ENCODE results near the gene FAR1.
"Not testable (repeated sequence)": the region's sequence is repeated elsewhere in the genome, so short reads cannot be mapped to it uniquely, and the experiment has no call there.

The FAR1 gene

GRCh38 chr11:13705710-13706109, 37.2 kb downstream of the FAR1 start:
- DNase-seq (ENCODE audit: low read depth in 3 of 3): no peak

GRCh38 chr11:13713982-13714381, 45.5 kb downstream of the FAR1 start:
- DNase-seq (ENCODE audit: low read depth in 3 of 3): no peak

GRCh38 chr11:13717331-13717730, 48.9 kb downstream of the FAR1 start:
- no peak for DNase-seq (ENCODE audit: low read depth in 3 of 3)

GRCh38 chr11:13718394-13718793, 49.9 kb downstream of the FAR1 start:
- no peak for DNase-seq (ENCODE audit: low read depth in 3 of 3)

GRCh38 chr11:13720940-13721339, 52.5 kb downstream of the FAR1 start:
- DNase-seq (ENCODE audit: low read depth in 3 of 3): no peak

GRCh38 chr11:13721760-13722159, 53.3 kb downstream of the FAR1 start:
- no peak for DNase-seq (ENCODE audit: low read depth in 3 of 3)

- no peak for DNase-seq (ENCODE audit: low read depth in 3 of 3)
Observed at GRCh38 chr11:13726456-13726855, 58.0 kb downstream of the FAR1 start.

DNA sequence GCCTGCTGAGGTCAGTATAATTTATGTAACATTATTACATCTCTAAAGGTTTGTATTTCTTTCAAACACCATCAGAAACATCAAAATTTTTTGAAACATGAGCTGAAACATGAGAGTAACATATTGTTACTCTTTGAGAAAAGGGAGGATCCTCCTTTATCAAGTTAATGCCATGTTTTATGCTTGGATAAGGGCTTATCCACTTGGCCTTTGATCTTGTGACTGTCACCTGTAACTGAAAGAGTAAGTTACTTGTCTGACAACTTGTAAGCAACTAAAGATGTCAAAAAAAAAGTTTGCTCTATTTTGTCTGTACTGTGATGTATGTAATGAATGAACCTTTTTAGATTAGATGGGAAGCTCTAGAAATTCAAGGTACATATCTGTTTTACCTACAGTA, 59.6 kb downstream of the FAR1 start:
- DNase-seq (ENCODE audit: low read depth in 3 of 3): no peak

DNA sequence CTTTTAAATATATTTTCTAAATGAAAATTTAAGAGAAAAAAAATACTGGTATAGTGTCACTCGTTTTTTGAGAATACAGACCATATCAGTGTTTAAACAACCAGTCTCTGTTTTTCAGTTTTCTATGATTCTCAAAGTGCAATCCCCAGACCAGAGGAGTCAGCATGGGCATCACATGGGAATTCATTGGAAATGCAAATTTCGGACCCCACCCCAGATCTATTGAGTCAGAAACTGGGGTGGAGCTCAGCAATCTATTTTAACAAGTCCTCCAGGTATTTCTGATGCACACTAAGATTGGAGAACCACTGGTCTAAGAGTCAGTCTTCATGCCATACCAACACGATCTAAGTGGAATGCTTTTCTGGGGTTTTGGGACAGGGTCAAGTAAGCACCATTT, 66.1 kb downstream of the FAR1 start:
- DNase-seq (ENCODE audit: low read depth in 3 of 3): no peak

GRCh38 chr11:13745165-13745564, 76.7 kb downstream of the FAR1 start:
- no peak for DNase-seq (ENCODE audit: low read depth in 3 of 3)

DNA sequence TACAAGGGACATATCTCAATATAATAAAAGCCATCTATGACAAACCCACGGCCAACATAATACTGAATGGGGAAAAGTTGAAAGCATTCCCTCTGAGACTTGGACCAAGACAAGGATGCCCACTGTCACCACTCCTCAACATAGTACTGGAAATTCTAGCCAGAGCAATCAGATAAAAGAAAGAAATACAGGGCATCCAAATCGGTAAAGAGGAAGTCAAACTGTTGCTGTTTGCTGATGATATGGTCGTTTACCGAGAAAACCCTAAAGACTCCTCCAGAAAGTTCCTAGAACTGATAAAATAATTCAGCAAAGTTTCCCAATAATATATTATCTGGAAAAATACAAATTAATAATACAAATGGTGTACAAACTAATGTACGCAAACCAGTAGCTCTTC, 84.8 kb downstream of the FAR1 start:
- not testable (repeated sequence) for DNase-seq (ENCODE audit: low read depth in 3 of 3)

- DNase-seq (ENCODE audit: low read depth in 3 of 3): no peak
Observed at GRCh38 chr11:13759050-13759449, 90.6 kb downstream of the FAR1 start.

- DNase-seq (ENCODE audit: low read depth in 3 of 3): no peak
Observed at GRCh38 chr11:13760115-13760514, 91.6 kb downstream of the FAR1 start.

DNA sequence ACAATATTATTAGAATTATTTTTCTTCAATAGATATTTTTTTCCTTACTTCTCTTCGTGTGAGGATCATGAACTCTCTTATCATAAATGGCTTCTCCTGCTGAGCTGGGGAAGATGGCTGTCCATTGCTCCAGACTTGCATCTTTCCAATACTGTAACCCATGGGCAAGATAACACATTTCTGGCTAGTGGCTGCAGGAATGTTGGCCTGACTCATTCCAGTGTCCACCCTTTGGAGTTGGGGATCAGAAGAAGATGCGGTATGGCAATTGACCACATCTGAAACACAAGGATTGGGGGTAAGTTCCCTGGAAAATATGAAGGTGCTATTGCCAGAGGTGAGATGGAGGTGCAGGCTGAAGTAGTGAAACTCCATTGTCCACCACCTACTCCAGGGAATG, 92.8 kb downstream of the FAR1 start:
- no peak for DNase-seq (ENCODE audit: low read depth in 3 of 3)

DNA sequence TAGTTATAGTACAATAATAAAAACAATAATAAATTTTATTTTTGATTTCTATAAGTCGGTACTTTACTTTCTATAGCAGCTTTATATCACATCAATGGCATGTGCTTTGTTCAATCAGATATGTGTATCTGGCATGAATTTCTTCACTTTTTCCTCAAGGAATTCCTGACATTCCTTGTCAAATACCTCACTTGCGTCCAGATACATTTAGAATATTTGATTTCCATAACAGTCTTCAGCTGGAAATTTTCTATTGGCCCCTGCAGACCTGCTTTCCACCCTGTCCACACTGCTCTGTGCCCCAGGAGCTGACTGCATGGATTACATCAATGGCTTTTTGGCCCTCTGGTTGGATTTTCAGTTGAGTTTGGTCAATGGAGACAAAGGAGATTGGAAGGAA, 93.2 kb downstream of the FAR1 start:
- no peak for DNase-seq (ENCODE audit: low read depth in 3 of 3)

GRCh38 chr11:13762718-13763117, 94.2 kb downstream of the FAR1 start:
- no peak for DNase-seq (ENCODE audit: low read depth in 3 of 3)

DNA sequence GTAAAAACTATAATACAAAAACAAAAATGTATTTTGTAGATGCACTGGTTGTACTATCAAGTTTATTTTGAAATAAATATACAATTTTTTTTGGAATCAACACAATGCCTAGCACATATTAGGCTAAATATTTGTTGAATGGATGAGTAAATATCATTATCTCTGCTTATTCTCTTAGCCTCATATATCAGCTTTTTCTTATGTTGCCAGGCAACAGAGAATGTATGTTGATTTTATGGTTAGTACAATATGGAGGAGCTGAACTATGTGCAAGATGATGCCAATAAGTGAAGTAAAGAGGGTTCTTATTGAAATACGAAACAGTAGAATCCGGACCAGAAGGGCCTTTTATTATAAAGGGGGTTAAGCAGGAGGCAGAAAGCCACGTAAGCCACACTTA, 94.9 kb downstream of the FAR1 start:
- no peak for DNase-seq (ENCODE audit: low read depth in 3 of 3)

DNA sequence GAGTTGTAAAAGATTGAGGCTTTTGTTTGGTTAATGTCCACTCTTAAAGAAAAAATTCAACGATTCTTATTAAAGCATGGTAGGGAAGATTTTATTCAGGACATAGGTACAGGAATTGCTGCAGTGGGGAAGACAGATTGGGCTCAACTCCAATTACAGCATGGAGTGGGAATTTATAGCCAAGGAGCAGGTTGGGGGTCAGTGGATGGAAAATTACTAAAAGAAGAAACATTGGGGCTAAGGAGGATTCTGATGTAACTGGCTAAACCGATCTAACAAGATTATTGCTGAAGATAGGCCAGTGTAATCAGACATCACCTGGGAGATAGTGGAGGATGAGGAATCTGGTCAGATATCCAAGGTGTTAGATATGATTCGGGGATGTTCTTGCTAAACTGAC, 97.4 kb downstream of the FAR1 start:
- no peak for DNase-seq (ENCODE audit: low read depth in 3 of 3)

- DNase-seq (ENCODE audit: low read depth in 3 of 3): no peak
Observed at GRCh38 chr11:13767471-13767870, 99.0 kb downstream of the FAR1 start.

- DNase-seq (ENCODE audit: low read depth in 3 of 3): no peak
Observed at GRCh38 chr11:13769188-13769587, 100.7 kb downstream of the FAR1 start.

GRCh38 chr11:13771151-13771550, 102.7 kb downstream of the FAR1 start:
- DNase-seq (ENCODE audit: low read depth in 3 of 3): no peak

DNA sequence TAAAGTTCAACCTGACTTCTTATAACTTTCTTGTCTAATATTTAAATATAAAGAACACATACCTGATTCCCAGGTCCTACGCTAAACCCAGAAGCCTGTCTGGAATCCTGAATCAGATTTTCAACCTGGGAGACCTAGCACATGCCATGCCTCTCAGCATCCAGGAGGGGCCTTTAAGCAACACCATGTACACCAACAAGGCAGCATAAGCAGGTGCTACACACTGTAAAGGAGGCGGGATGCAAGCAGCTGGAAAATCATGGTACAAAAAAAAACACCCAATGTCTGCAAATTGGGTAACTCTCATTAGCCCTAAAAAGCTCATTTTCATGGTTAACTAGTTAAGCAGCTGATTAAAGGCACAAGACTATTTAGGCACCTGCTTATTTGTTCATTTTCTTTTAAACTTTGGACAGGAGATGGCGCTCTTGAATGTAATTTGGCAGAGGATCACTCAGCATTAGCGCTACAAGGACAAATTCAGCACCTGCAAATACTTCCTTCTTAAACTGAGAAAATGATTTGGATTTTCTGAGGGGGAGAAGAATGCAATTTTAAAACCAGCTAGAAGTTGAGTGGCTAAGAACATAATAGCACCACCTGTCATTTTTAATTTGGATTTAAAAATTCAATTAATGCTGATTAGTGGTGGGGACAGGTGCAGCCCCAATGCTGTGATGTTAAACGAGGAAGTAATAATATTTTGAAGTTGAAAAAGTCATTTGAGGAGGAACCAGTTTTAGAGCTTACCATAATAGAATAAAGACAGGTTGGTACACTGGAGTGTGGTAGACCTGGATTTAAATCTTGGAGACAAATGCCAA, 104.0 kb downstream of the FAR1 start:
- DNase-seq (ENCODE audit: low read depth in 3 of 3): peak in 1 of 3 donors; percentile 23

GRCh38 chr11:13775471-13775870, 107.0 kb downstream of the FAR1 start:
- no peak for DNase-seq (ENCODE audit: low read depth in 3 of 3)

Measured in stimulated activated CD4-positive, alpha-beta T cell treated with anti-CD3 and anti-CD28 coated beads, TNF-alpha, amount 100 ng/mL, for 48 hours (primary cell).